Gastrocnemius medialis (tissue), 4 donors: ENCODE measurements around the gene DYNLRB1. TPM values are rescaled to one million over a fixed set of nuclear protein-coding genes. Genes with fewer than 3 reads are reported as not detected.

Experiments used
- ATAC-seq, 2 donors: fragments of 150-250 bp; one replicate each; pipeline ENCODE4 v1.9.1; 2016
- DNase-seq, 2 donors: peaks; one replicate each; pipeline ENCODE4 v3.0.0-alpha.2; 2019
- H3K27ac ChIP-seq, 4 donors: fragments of 200-600 bp; sonication (generic); 1 replicate in 1 of 4; 2 replicates in 3 of 4; pipeline ENCODE4 v1.5.1; 2016 to 2018; ENCODE audit warnings: mild to moderate bottlenecking in 2 of 4, moderate library complexity in 1 of 4
- H3K27me3 ChIP-seq, 3 donors: fragments of 200-600 bp; sonication (generic) in 2 of 3; 1 replicate in 1 of 3; 2 replicates in 2 of 3; pipeline versions ENCODE4 v1.5.1 to v1.6.0; 2016 to 2019; ENCODE audit warnings: mild to moderate bottlenecking in 1 of 3, moderate library complexity in 1 of 3
- H3K36me3 ChIP-seq, 2 donors: fragments of 200-600 bp; sonication (generic) in 1 of 2; one replicate each; pipeline ENCODE4 v1.5.1; 2017 to 2018
- H3K4me1 ChIP-seq, 2 donors: fragments of 200-600 bp; sonication (generic) in 1 of 2; one replicate each; pipeline ENCODE4 v1.5.1; 2016 to 2017; ENCODE audit warnings: mild to moderate bottlenecking in 2 of 2
- H3K4me3 ChIP-seq, 4 donors: fragments of 200-600 bp; sonication (generic) in 3 of 4; 1 replicate in 1 of 4; 2 replicates in 3 of 4; pipeline ENCODE4 v1.5.1; 2016 to 2019; ENCODE audit warnings: mild to moderate bottlenecking in 2 of 4
- H3K9me3 ChIP-seq, 3 donors: fragments of 200-600 bp; sonication (generic) in 2 of 3; 1 replicate in 1 of 3; 2 replicates in 2 of 3; pipeline ENCODE4 v1.5.1; 2016 to 2019
- POLR2A ChIP-seq, 2 donors: fragments of 450-650 bp; IDR thresholded peaks; one replicate each; pipeline ENCODE4 v1.6.1; 2017; ENCODE audit warnings: antibody characterized with exemption in 2 of 2, mild to moderate bottlenecking in 2 of 2, moderate library complexity in 2 of 2
- in situ Hi-C, 4 donors: fragments of 200-750 bp; cut with MboI; loops; one replicate each; pipeline versions ENCODE4 v1.15.0 to v1.8.0; 2017; ENCODE audit warnings: low sequenced_read_pairs in 4 of 4
- intact Hi-C: fragments of 100-400 bp; cut with DNase I; formaldehyde crosslinking; loops from one replicate; pipeline ENCODE4 v1.15.1; 2023; ENCODE audit warnings: low total_unique reads
- total RNA-seq, 4 donors: library from RNA; depleted of rRNA; stranded (reverse); fragments of >200 nt; gene quantifications; one replicate each; pipeline versions ENCODE4 v1.1.0 to v1.2.3, GENCODE V29; 2016
- TF ChIP-seq, protein P1 (sequence below), 5 experiments: fragments of 450-650 bp in 3 of 5; fragments of 200-600 bp in 2 of 5; sonication (generic) in 2 of 5; IDR thresholded peaks in 4 of 5; conservative IDR thresholded peaks in 1 of 5; 1 replicate in 4 of 5; 2 replicates in 1 of 5; pipeline ENCODE4 v1.5.1; 2016 to 2019; ENCODE audit warnings: antibody characterized with exemption in 5 of 5, mild to moderate bottlenecking in 3 of 5, moderate library complexity in 3 of 5

DYNLRB1 gene
- total RNA-seq, 4 donors from 2014 or later = 115 to 216 (median 142) TPM

DNA sequence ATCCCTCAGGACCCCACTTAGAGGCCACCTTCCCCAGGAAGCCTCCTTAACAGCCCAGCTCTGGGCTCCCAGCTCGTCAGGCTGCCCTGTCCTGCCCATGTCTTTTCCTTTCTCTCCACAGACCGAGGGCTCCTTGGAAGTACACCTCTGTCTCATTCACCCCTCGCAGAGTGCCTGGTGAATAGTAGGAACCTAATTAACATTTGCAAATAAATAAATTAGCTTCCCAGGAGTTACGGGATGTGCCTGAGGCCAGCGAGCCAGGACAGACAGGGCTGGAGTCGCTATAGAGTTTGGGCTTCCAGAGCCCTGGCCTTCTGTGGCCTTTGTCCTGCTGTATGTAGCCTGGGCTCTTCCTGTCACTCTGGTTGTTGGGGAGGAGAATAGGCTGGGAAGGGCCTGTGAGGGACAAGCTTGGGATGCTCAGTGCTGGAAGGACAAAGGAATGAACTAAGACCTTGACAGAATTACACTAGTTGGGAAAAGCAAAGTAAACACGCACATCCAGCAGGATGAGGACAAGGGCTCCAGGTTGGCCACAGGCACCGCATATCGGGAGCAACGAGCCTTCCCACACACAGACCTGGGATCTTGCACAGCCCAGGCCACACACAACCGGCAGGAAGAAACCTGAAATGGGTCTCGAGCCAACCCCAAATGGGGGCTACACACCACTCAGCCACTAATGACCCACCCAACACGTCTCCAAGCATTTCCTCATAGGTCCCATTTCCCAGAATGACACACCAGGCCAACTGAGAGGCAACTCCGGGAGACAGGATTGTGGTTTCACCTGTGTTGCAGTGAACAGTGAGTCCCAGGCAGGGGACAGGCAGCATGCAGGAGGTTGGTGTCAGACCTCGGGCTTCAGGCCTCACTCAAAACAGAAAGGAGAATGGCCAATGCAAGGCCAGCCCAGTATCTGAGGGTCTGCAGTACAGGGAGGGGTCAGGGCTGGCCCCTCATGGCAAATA lies 52.0 kb downstream of the DYNLRB1 start:
- in situ Hi-C loops = no loop called here
- no peak for ATAC-seq
- intact Hi-C loops = no loop called here

DNA sequence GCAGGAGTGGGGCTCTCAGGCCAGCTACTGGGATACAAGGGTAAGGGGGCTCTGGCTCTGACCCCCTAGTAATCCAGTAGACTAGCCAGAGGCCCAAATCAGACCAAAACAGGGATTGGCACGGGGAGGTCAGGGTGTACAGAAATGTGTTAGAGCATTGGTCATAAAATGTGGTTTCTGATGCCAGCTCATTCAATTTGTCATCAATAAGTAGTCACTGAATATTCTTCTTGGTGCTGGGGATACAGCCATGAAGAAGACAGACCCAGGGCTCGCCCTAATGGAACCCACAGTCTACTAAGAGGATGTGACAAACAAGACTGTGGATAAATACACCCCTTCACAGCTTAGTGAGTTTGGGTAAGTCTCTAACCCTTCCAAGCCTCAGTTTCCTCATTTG lies 53.4 kb downstream of the DYNLRB1 start:
- DNase-seq = no peak
- intact Hi-C loops (no loop called here), in situ Hi-C loops (no loop called here)
- Histone ChIP-seq H3K27ac (no peak overlapping the region), H3K4me1 (peaks cover 4 to 5% of the 10 kb centered on the region in 2 donors), H3K4me3 (no peak overlapping the region), H3K36me3 (peaks cover 0 to 30% of the 10 kb centered on the region in 2 donors), H3K9me3 (no peaks in the 10 kb centered on the region), H3K27me3 (no peaks in the 10 kb centered on the region)
- no peak for TF ChIP-seq POLR2A (IDR thresholded peaks at IDR 0.05)
- TF ChIP-seq, protein P1, sequence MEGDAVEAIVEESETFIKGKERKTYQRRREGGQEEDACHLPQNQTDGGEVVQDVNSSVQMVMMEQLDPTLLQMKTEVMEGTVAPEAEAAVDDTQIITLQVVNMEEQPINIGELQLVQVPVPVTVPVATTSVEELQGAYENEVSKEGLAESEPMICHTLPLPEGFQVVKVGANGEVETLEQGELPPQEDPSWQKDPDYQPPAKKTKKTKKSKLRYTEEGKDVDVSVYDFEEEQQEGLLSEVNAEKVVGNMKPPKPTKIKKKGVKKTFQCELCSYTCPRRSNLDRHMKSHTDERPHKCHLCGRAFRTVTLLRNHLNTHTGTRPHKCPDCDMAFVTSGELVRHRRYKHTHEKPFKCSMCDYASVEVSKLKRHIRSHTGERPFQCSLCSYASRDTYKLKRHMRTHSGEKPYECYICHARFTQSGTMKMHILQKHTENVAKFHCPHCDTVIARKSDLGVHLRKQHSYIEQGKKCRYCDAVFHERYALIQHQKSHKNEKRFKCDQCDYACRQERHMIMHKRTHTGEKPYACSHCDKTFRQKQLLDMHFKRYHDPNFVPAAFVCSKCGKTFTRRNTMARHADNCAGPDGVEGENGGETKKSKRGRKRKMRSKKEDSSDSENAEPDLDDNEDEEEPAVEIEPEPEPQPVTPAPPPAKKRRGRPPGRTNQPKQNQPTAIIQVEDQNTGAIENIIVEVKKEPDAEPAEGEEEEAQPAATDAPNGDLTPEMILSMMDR (IDR thresholded peaks at IDR 0.05 in 4 of 5, conservative IDR thresholded peaks at IDR 0.05 in 1 of 5) = no peak
- no peak for ATAC-seq

More for the DNA sequence above, 52.0 kb downstream of the DYNLRB1 start:
- no peak for TF ChIP-seq POLR2A (IDR thresholded peaks at IDR 0.05)
- TF ChIP-seq, protein P1 (IDR thresholded peaks at IDR 0.05 in 4 of 5, conservative IDR thresholded peaks at IDR 0.05 in 1 of 5) = no peak
- DNase-seq = no peak
- Histone ChIP-seq H3K27me3 (no peaks in the 10 kb centered on the region), H3K27ac (no peak overlapping the region), H3K9me3 (no peaks in the 10 kb centered on the region), H3K4me1 (peaks cover 5 to 6% of the 10 kb centered on the region in 2 donors), H3K36me3 (peaks cover 0 to 18% of the 10 kb centered on the region in 2 donors), H3K4me3 (no peak overlapping the region)

DNA sequence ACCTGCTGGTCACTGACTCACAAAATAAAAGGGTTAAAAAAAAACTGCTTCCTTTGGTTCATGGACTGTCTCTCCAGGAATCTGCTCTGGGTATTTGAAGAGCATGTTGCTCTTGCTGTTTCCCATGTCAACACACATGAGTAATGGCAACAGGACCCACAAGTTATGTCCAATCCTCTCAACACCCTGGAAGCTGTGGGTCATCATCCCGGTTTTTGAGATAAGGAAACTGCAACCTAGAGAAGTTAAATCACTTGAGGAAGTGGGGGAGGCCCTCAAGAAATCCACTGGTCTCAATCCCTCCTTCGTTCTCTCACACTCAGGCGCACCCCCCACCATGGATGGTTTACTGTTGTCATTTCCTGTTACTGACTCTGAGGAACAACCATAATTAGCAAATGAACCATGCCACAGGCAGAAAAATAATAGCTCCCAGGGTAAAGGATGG lies 54.7 kb downstream of the DYNLRB1 start:
- no peak overlapping the region for H3K4me3 ChIP-seq
- H3K4me1 ChIP-seq = no peaks in the 10 kb centered on the region
- H3K27me3 ChIP-seq = no peaks in the 10 kb centered on the region
- DNase-seq (no peak), ATAC-seq (no peak)
- intact Hi-C loops (no loop called here), in situ Hi-C loops (loop anchor here in 1 of 4 donors (10.0 kb wide), 1 partner anchor 204 kb away; no protein-coding TSS in a partner anchor)
- H3K27ac ChIP-seq = no peak overlapping the region
- H3K9me3 ChIP-seq = no peaks in the 10 kb centered on the region
- no peak for TF ChIP-seq POLR2A (IDR thresholded peaks at IDR 0.05)
- TF ChIP-seq, protein P1 (IDR thresholded peaks at IDR 0.05 in 4 of 5, conservative IDR thresholded peaks at IDR 0.05 in 1 of 5) = no peak
- peaks cover 0 to 34% of the 10 kb centered on the region in 2 donors for H3K36me3 ChIP-seq

DNA sequence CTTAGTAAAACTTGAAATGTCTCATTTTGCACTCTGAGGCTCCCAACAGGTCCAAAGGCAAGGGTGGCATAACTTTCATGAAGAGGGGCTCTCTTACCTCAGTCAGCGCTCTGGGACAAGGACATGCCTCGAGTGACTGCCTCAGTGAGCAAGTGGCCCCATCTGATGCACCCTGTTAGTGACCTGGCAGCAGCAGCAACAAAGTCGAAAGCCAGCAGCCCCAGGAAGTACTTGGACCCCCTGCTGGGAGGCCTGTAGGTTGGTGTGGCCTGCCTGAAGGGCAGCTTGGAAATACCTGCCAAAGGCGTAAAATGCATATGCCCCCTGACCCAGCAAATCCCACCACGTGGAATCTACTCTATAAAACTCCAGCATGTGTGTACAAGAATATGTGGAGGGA lies 55.5 kb downstream of the DYNLRB1 start:
- no peak overlapping the region for H3K4me3 ChIP-seq
- H3K27ac ChIP-seq = no peak overlapping the region
- H3K4me1 ChIP-seq = no peaks in the 10 kb centered on the region
- TF ChIP-seq POLR2A (IDR thresholded peaks at IDR 0.05) = no peak
- TF ChIP-seq, protein P1 (IDR thresholded peaks at IDR 0.05 in 4 of 5, conservative IDR thresholded peaks at IDR 0.05 in 1 of 5) = no peak
- H3K27me3 ChIP-seq = no peaks in the 10 kb centered on the region
- intact Hi-C loops = no loop called here
- in situ Hi-C loops = loop anchor here in 1 of 4 donors (10.0 kb wide), 1 partner anchor 203 kb away; no protein-coding TSS in a partner anchor
- H3K36me3 ChIP-seq = peaks cover 0 to 34% of the 10 kb centered on the region in 2 donors
- H3K9me3 ChIP-seq = no peaks in the 10 kb centered on the region
- DNase-seq (no peak), ATAC-seq (no peak)
